Central memory CD4-positive, alpha-beta T cell (primary cell): ENCODE data around the gene SGMS2.

Source experiments
- DNase-seq: peaks from one replicate; pipeline ENCODE4 v3.0.0; 2022
- total RNA-seq, 3 experiments: gene quantifications; one replicate each; lab custom pipeline; 2026; lab: John Stamatoyannopoulos, UW

Gene SGMS2
- total RNA-seq: 0 to 0.42 (median 0.19) reads per million in 3 experiments

- no peak for DNase-seq
These were observed at the start of gene SGMS2 for GRCh38 chr4:107824350-107825071. SGMS2 (plus strand) TSS chr4:107824932; CDS start chr4:107895554, 70,622 bp downstream.

- DNase-seq: no peak
These were observed 46.8 kb upstream of the SGMS2 start for GRCh38 chr4:107777890-107778289.

- no peak for DNase-seq
These were observed 45.8 kb upstream of the SGMS2 start for GRCh38 chr4:107778784-107779530.

- DNase-seq: no peak
These were observed 44.1 kb upstream of the SGMS2 start for GRCh38 chr4:107780665-107781064.

GRCh38 chr4:107791902-107792301 lies 32.8 kb upstream of the SGMS2 start:
- DNase-seq: no peak

GRCh38 chr4:107792711-107793110 lies 32.0 kb upstream of the SGMS2 start:
- DNase-seq: no peak

GRCh38 chr4:107793996-107794395 lies 30.7 kb upstream of the SGMS2 start:
- no peak for DNase-seq

- DNase-seq: no peak
These were observed 24.9 kb upstream of the SGMS2 start for GRCh38 chr4:107799669-107800450.

GRCh38 chr4:107800706-107801105 lies 24.0 kb upstream of the SGMS2 start:
- no peak for DNase-seq

GRCh38 chr4:107801766-107802211 lies 22.9 kb upstream of the SGMS2 start:
- DNase-seq: no peak

GRCh38 chr4:107804956-107805355 lies 19.8 kb upstream of the SGMS2 start:
- no peak for DNase-seq

GRCh38 chr4:107806196-107806595 lies 18.5 kb upstream of the SGMS2 start:
- DNase-seq: no peak

- DNase-seq: no peak
These were observed 16.2 kb upstream of the SGMS2 start for GRCh38 chr4:107808572-107808971.

GRCh38 chr4:107809210-107809609 lies 15.5 kb upstream of the SGMS2 start:
- no peak for DNase-seq

GRCh38 chr4:107814758-107815157 lies 10.0 kb upstream of the SGMS2 start:
- DNase-seq: no peak

GRCh38 chr4:107815158-107815557 lies 9.6 kb upstream of the SGMS2 start:
- no peak for DNase-seq

GRCh38 chr4:107818301-107818910 lies 6.3 kb upstream of the SGMS2 start:
- DNase-seq: no peak

- DNase-seq: no peak
These were observed 822 bp upstream of the SGMS2 start for GRCh38 chr4:107823870-107824349.

- DNase-seq: no peak
These were observed 516 bp downstream of the SGMS2 start for GRCh38 chr4:107825072-107825824.

GRCh38 chr4:107826421-107826980 lies 1.8 kb downstream of the SGMS2 start:
- no peak for DNase-seq

- DNase-seq: no peak
These were observed 3.8 kb downstream of the SGMS2 start for GRCh38 chr4:107828315-107829090.
